GM23338 (cell line): ENCODE data around the gene TRIO.

ENCODE experiments used
- CREB1 ChIP-seq: fragments of 250-450 bp; sonication (Bioruptor Pico); IDR thresholded peaks from 2 replicates; pipeline ENCODE4 v1.5.0; 2020; ENCODE audit warnings: low read depth, mild to moderate bottlenecking, moderate library complexity
- EZH2 ChIP-seq: fragments of 200-600 bp; sonication (generic); IDR thresholded peaks from one replicate; pipeline ENCODE4 v1.8.0; 2017; ENCODE audit warnings: antibody characterized with exemption, mild to moderate bottlenecking, low read depth; ENCODE audit not compliant: unreplicated experiment
- EZH2phosphoT487 ChIP-seq: fragments of 200-600 bp; sonication (generic); IDR thresholded peaks from one replicate; pipeline ENCODE4 v1.8.1; 2018; ENCODE audit warnings: antibody characterized with exemption; ENCODE audit not compliant: unreplicated experiment
- JUNB ChIP-seq: IDR thresholded peaks from one replicate; pipeline ENCODE4 v1.6.1; 2016; ENCODE audit warnings: antibody characterized with exemption; ENCODE audit not compliant: unreplicated experiment
- POLR2AphosphoS5 ChIP-seq: IDR thresholded peaks from 2 replicates; pipeline ENCODE4 v1.6.1; 2016; ENCODE audit warnings: antibody characterized with exemption, low read depth
- TF ChIP-seq, protein P1 (sequence below), 2 experiments: fragments of 200-600 bp in 1 of 2; sonication (generic) in 1 of 2; conservative IDR thresholded peaks; 2 replicates each; pipeline versions ENCODE4 v1.5.1 to v1.6.1; 2016 to 2017; ENCODE audit warnings: antibody characterized with exemption in 2 of 2, low read depth in 2 of 2, mild to moderate bottlenecking in 2 of 2, moderate library complexity in 1 of 2
- TF ChIP-seq, protein P2 (sequence below): IDR thresholded peaks from one replicate; pipeline ENCODE4 v1.6.1; 2018; ENCODE audit warnings: antibody characterized with exemption; ENCODE audit not compliant: unreplicated experiment

- TF ChIP-seq, protein P1, sequence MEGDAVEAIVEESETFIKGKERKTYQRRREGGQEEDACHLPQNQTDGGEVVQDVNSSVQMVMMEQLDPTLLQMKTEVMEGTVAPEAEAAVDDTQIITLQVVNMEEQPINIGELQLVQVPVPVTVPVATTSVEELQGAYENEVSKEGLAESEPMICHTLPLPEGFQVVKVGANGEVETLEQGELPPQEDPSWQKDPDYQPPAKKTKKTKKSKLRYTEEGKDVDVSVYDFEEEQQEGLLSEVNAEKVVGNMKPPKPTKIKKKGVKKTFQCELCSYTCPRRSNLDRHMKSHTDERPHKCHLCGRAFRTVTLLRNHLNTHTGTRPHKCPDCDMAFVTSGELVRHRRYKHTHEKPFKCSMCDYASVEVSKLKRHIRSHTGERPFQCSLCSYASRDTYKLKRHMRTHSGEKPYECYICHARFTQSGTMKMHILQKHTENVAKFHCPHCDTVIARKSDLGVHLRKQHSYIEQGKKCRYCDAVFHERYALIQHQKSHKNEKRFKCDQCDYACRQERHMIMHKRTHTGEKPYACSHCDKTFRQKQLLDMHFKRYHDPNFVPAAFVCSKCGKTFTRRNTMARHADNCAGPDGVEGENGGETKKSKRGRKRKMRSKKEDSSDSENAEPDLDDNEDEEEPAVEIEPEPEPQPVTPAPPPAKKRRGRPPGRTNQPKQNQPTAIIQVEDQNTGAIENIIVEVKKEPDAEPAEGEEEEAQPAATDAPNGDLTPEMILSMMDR (conservative IDR thresholded peaks at IDR 0.05; ENCODE audit: low read depth in 2 of 2), result no peak
- TF ChIP-seq, protein P2, sequence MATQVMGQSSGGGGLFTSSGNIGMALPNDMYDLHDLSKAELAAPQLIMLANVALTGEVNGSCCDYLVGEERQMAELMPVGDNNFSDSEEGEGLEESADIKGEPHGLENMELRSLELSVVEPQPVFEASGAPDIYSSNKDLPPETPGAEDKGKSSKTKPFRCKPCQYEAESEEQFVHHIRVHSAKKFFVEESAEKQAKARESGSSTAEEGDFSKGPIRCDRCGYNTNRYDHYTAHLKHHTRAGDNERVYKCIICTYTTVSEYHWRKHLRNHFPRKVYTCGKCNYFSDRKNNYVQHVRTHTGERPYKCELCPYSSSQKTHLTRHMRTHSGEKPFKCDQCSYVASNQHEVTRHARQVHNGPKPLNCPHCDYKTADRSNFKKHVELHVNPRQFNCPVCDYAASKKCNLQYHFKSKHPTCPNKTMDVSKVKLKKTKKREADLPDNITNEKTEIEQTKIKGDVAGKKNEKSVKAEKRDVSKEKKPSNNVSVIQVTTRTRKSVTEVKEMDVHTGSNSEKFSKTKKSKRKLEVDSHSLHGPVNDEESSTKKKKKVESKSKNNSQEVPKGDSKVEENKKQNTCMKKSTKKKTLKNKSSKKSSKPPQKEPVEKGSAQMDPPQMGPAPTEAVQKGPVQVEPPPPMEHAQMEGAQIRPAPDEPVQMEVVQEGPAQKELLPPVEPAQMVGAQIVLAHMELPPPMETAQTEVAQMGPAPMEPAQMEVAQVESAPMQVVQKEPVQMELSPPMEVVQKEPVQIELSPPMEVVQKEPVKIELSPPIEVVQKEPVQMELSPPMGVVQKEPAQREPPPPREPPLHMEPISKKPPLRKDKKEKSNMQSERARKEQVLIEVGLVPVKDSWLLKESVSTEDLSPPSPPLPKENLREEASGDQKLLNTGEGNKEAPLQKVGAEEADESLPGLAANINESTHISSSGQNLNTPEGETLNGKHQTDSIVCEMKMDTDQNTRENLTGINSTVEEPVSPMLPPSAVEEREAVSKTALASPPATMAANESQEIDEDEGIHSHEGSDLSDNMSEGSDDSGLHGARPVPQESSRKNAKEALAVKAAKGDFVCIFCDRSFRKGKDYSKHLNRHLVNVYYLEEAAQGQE, result no peak
- TF ChIP-seq EZH2, result no peak
- no peak for TF ChIP-seq CREB1
- TF ChIP-seq POLR2AphosphoS5, result no peak
- no peak for TF ChIP-seq EZH2phosphoT487
- no peak for TF ChIP-seq JUNB
Measured at GRCh38 chr5:14482085-14482484, 338.9 kb downstream of the TRIO start.
